Measurements from ENCODE around the gene PGLYRP3. TPM values are rescaled to one million over a fixed set of nuclear protein-coding genes. Genes with fewer than 3 reads are reported as not detected.
"Not testable (repeated sequence)": the region's sequence is repeated elsewhere in the genome, so short reads cannot be mapped to it uniquely, and the experiment has no call there.

The PGLYRP3 gene
- total RNA-seq, 1 donor from 2014 or later, result not detected

GRCh38 chr1:153348511-153349362 lies 36.0 kb upstream of the PGLYRP3 start, which contains the start of gene PGLYRP4:
TSS of gene PGLYRP4 (minus strand) at chr1:153348841. CDS start at chr1:153347932, 909 bp downstream.
- H3K27ac ChIP-seq (ENCODE audit: low read depth, low read length), result no peak within 1 kb of the TSS
- H3K4me1 ChIP-seq (ENCODE audit: control insufficient read depth in 3 of 3, insufficient read depth in 3 of 3, low read length in 3 of 3), result no peaks in the 10 kb centered on the region
- no peaks in the 10 kb centered on the region for H3K9me3 ChIP-seq (ENCODE audit: control insufficient read depth in 3 of 3, low read length in 3 of 3)
- peaks cover 37 to 51% (median 45%) of the 10 kb centered on the region in 3 donors for H3K27me3 ChIP-seq (ENCODE audit: control insufficient read depth in 3 of 3, insufficient read depth in 3 of 3, low read length in 3 of 3)
- H3K4me3 ChIP-seq (ENCODE audit: low read length in 3 of 3), result no peak within 1 kb of the TSS
- no peaks in the 10 kb centered on the region for H3K36me3 ChIP-seq (ENCODE audit: control insufficient read depth in 3 of 3, insufficient read depth in 3 of 3, low read length in 3 of 3)
- H3K9ac ChIP-seq (ENCODE audit: low read depth in 1 of 3, low read length in 3 of 3), result no peak within 1 kb of the TSS

DNA sequence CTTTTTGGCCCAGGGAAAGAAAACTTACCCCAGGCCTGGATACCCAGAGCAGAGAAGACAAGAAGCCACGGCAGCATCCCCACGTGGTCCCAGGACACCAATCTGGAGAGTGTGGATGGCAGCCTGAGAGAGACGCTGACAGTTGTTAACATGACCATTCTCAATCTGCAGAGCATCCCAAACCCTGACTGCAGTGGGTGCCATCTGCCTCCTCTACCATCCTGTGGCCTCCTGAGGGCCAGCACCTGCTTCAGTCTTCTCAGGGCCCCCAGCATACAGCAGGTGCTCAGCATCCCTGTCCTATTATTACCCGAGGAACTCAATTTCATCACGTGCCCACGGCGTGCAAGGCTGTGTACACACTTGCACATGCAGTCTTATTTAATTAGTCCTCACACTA lies 35.1 kb upstream of the PGLYRP3 start:
- Histone ChIP-seq H3K4me1 (ENCODE audit: control insufficient read depth in 3 of 3, insufficient read depth in 3 of 3, low read length in 3 of 3) (no peaks in the 10 kb centered on the region), H3K36me3 (ENCODE audit: control insufficient read depth in 3 of 3, insufficient read depth in 3 of 3, low read length in 3 of 3) (no peaks in the 10 kb centered on the region), H3K9ac (ENCODE audit: low read depth in 1 of 3, low read length in 3 of 3) (no peak overlapping the region), H3K27me3 (ENCODE audit: control insufficient read depth in 3 of 3, insufficient read depth in 3 of 3, low read length in 3 of 3) (peaks cover 37 to 54% (median 50%) of the 10 kb centered on the region in 3 donors), H3K4me3 (ENCODE audit: low read length in 3 of 3) (no peak overlapping the region), H3K27ac (ENCODE audit: low read depth, low read length) (no peak overlapping the region), H3K9me3 (ENCODE audit: control insufficient read depth in 3 of 3, low read length in 3 of 3) (no peaks in the 10 kb centered on the region)

DNA sequence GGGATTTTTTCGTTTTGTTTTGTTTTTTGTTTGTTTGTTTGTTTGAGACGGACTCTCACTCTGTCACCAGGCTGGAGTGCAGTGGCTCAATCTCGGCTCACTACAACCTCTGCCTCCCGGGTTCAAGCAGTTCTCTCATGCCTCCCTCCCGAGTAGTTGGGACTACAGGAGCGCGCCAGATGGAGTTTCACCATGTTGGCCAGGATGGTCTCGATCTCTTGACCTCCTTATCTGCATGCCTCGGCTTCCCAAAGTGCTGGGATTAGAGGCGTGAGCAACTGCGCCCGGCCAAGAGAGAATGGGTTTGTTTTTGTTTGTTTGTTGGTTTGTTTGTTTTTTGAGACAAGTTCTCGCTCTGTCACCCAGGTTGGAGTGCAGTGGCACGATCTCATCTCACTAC lies 34.3 kb upstream of the PGLYRP3 start:
- not testable (repeated sequence) for H3K36me3 ChIP-seq (ENCODE audit: control insufficient read depth in 3 of 3, insufficient read depth in 3 of 3, low read length in 3 of 3); H3K27ac ChIP-seq (ENCODE audit: low read depth, low read length); H3K9me3 ChIP-seq (ENCODE audit: control insufficient read depth in 3 of 3, low read length in 3 of 3); H3K4me1 ChIP-seq (ENCODE audit: control insufficient read depth in 3 of 3, insufficient read depth in 3 of 3, low read length in 3 of 3); H3K4me3 ChIP-seq (ENCODE audit: low read length in 3 of 3); H3K9ac ChIP-seq (ENCODE audit: low read depth in 1 of 3, low read length in 3 of 3)
- H3K27me3 ChIP-seq (ENCODE audit: control insufficient read depth in 3 of 3, insufficient read depth in 3 of 3, low read length in 3 of 3), result peaks cover 37 to 54% (median 50%) of the 10 kb centered on the region in 3 donors

DNA sequence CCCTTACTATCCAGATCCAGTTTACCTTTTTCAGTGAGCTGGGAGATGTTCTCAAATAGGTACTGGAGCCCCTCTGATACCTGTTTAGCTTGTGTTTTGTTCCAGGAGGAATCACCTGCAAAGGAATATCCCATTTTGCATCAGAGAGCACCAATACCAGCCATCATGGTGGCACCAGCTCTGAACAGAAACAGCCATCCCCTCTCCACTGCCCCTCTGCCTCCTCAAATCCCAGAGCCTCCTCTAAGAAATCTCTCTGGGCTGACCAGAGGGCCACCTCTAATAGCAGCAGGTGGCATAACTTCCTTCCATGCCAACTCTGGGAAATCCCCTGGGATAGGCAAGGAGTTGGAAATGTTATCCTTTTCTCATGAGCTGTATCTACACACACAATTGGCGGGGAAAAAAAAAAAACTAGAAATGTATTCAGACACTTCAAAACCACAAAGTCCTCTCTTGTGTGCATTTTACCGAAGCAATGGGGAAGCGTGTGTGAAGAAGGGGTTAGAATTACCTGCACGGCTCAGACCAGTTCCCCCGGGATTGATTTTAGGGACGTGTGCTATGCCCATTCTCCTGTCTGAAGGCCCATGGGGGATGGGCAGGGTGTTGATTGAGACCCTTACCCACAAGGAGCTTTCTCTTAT lies 33.4 kb upstream of the PGLYRP3 start:
- no peaks in the 10 kb centered on the region for H3K36me3 ChIP-seq (ENCODE audit: control insufficient read depth in 3 of 3, insufficient read depth in 3 of 3, low read length in 3 of 3)
- peaks cover 34 to 58% (median 50%) of the 10 kb centered on the region in 3 donors for H3K27me3 ChIP-seq (ENCODE audit: control insufficient read depth in 3 of 3, insufficient read depth in 3 of 3, low read length in 3 of 3)
- no peaks in the 10 kb centered on the region for H3K9me3 ChIP-seq (ENCODE audit: control insufficient read depth in 3 of 3, low read length in 3 of 3)
- no peaks in the 10 kb centered on the region for H3K4me1 ChIP-seq (ENCODE audit: control insufficient read depth in 3 of 3, insufficient read depth in 3 of 3, low read length in 3 of 3)
- H3K27ac ChIP-seq (ENCODE audit: low read depth, low read length), result no peak overlapping the region
- H3K9ac ChIP-seq (ENCODE audit: low read depth in 1 of 3, low read length in 3 of 3), result no peak overlapping the region
- H3K4me3 ChIP-seq (ENCODE audit: low read length in 3 of 3), result no peak overlapping the region

- Histone ChIP-seq H3K9me3 (ENCODE audit: control insufficient read depth in 3 of 3, low read length in 3 of 3) (no peaks in the 10 kb centered on the region), H3K27me3 (ENCODE audit: control insufficient read depth in 3 of 3, insufficient read depth in 3 of 3, low read length in 3 of 3) (peaks cover 31 to 52% (median 50%) of the 10 kb centered on the region in 3 donors), H3K36me3 (ENCODE audit: control insufficient read depth in 3 of 3, insufficient read depth in 3 of 3, low read length in 3 of 3) (no peaks in the 10 kb centered on the region), H3K4me3 (ENCODE audit: low read length in 3 of 3) (no peak overlapping the region), H3K9ac (ENCODE audit: low read depth in 1 of 3, low read length in 3 of 3) (no peak overlapping the region), H3K4me1 (ENCODE audit: control insufficient read depth in 3 of 3, insufficient read depth in 3 of 3, low read length in 3 of 3) (no peaks in the 10 kb centered on the region), H3K27ac (ENCODE audit: low read depth, low read length) (no peak overlapping the region)
Measured at GRCh38 chr1:153345187-153346076, 32.7 kb upstream of the PGLYRP3 start.

DNA sequence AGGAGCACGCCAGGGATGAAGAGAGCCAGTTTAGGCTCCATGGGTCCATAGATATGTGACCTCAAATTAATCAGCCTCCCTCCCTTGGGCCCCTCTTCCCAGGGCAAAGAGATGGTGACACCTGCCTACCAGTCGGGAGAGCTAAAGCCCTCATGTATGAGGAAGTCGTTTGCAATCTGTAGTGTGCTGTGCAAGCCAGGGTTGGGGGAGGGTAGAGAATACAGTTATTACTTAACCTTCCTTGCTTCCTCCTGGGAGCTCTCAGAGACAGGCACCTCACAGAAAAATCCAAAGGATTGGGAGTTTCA lies 31.9 kb upstream of the PGLYRP3 start:
- Histone ChIP-seq H3K27ac (ENCODE audit: low read depth, low read length) (no peak overlapping the region), H3K9me3 (ENCODE audit: control insufficient read depth in 3 of 3, low read length in 3 of 3) (no peaks in the 10 kb centered on the region), H3K36me3 (ENCODE audit: control insufficient read depth in 3 of 3, insufficient read depth in 3 of 3, low read length in 3 of 3) (no peaks in the 10 kb centered on the region), H3K27me3 (ENCODE audit: control insufficient read depth in 3 of 3, insufficient read depth in 3 of 3, low read length in 3 of 3) (peaks cover 29 to 55% (median 49%) of the 10 kb centered on the region in 3 donors), H3K4me1 (ENCODE audit: control insufficient read depth in 3 of 3, insufficient read depth in 3 of 3, low read length in 3 of 3) (no peaks in the 10 kb centered on the region), H3K9ac (ENCODE audit: low read depth in 1 of 3, low read length in 3 of 3) (no peak overlapping the region), H3K4me3 (ENCODE audit: low read length in 3 of 3) (no peak overlapping the region)

DNA sequence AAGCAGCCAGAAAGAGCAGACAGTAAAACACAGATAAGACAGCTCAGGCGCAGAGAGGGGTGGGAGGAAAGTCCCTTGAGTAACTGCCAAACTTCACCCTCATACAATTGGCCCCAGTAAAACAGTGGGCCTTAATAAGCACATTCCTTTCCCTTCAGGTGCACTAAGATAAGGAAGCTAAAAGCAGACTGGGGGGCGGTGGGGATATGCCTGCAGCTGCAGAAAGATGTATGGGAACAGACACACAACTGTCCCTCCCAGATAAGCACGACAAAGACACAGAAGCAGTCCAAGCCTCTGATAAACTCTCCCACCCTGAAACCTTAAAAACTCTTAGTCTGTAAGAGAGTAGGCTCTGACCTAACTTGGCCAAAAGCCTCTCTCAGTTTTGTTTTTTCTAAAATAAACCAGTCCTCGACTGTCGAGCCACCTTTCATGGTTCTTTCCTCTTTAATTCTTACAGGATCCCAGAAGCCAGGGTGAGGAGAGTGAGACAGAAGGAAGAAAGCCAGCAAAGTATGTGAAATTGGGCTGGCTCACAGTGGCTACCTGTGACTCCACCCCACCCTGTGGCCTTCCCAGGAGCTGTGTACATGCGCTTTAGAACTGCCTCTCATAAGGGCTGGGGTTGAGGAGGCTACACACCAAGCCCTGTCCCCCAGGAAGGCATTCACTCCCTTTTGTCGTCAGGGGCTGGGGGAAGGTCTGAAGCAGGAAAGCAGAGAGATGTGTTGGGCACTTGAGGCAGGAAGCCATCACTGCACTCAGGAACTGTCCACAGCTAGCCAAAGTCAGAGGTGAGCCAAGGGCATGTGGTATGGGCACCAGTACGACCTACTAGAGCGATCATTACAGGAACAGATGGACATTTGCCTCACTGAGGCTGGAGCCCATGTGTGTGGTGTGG lies 31.3 kb upstream of the PGLYRP3 start:
- Histone ChIP-seq H3K4me1 (ENCODE audit: control insufficient read depth in 3 of 3, insufficient read depth in 3 of 3, low read length in 3 of 3) (no peaks in the 10 kb centered on the region), H3K27me3 (ENCODE audit: control insufficient read depth in 3 of 3, insufficient read depth in 3 of 3, low read length in 3 of 3) (peaks cover 23 to 50% (median 42%) of the 10 kb centered on the region in 3 donors), H3K9ac (ENCODE audit: low read depth in 1 of 3, low read length in 3 of 3) (no peak overlapping the region), H3K4me3 (ENCODE audit: low read length in 3 of 3) (no peak overlapping the region), H3K9me3 (ENCODE audit: control insufficient read depth in 3 of 3, low read length in 3 of 3) (no peaks in the 10 kb centered on the region), H3K36me3 (ENCODE audit: control insufficient read depth in 3 of 3, insufficient read depth in 3 of 3, low read length in 3 of 3) (no peaks in the 10 kb centered on the region), H3K27ac (ENCODE audit: low read depth, low read length) (no peak overlapping the region)

- Histone ChIP-seq H3K4me1 (ENCODE audit: control insufficient read depth in 3 of 3, insufficient read depth in 3 of 3, low read length in 3 of 3) (no peaks in the 10 kb centered on the region), H3K9me3 (ENCODE audit: control insufficient read depth in 3 of 3, low read length in 3 of 3) (no peaks in the 10 kb centered on the region), H3K36me3 (ENCODE audit: control insufficient read depth in 3 of 3, insufficient read depth in 3 of 3, low read length in 3 of 3) (no peaks in the 10 kb centered on the region), H3K9ac (ENCODE audit: low read depth in 1 of 3, low read length in 3 of 3) (no peak overlapping the region), H3K27ac (ENCODE audit: low read depth, low read length) (no peak overlapping the region), H3K4me3 (ENCODE audit: low read length in 3 of 3) (no peak overlapping the region), H3K27me3 (ENCODE audit: control insufficient read depth in 3 of 3, insufficient read depth in 3 of 3, low read length in 3 of 3) (peaks cover 20 to 41% (median 37%) of the 10 kb centered on the region in 3 donors)
Measured at GRCh38 chr1:153343040-153343681, 30.4 kb upstream of the PGLYRP3 start.

DNA sequence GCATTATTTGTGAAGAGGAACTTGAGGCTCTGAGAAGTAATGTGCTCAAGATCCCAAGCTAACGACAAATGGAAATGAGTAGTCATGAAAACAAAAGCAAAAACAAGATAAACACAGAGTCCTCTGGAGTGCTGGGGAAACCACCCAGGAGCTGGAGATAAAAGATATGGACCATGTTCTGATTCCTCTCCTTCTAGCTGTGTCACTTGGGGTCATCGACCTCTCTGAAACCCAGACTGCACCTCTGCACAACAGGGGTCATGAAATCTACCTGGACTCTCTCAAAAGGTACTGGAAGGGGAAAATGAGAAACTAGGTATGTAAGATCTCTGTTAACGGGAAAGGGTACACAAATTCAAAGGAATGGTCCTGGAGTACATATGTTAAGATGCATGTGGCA lies 29.4 kb upstream of the PGLYRP3 start:
- no peaks in the 10 kb centered on the region for H3K9me3 ChIP-seq (ENCODE audit: control insufficient read depth in 3 of 3, low read length in 3 of 3)
- no peak overlapping the region for H3K27ac ChIP-seq (ENCODE audit: low read depth, low read length)
- H3K4me1 ChIP-seq (ENCODE audit: control insufficient read depth in 3 of 3, insufficient read depth in 3 of 3, low read length in 3 of 3), result no peaks in the 10 kb centered on the region
- H3K27me3 ChIP-seq (ENCODE audit: control insufficient read depth in 3 of 3, insufficient read depth in 3 of 3, low read length in 3 of 3), result peaks cover 20 to 39% (median 32%) of the 10 kb centered on the region in 3 donors
- H3K4me3 ChIP-seq (ENCODE audit: low read length in 3 of 3), result no peak overlapping the region
- no peaks in the 10 kb centered on the region for H3K36me3 ChIP-seq (ENCODE audit: control insufficient read depth in 3 of 3, insufficient read depth in 3 of 3, low read length in 3 of 3)
- H3K9ac ChIP-seq (ENCODE audit: low read depth in 1 of 3, low read length in 3 of 3), result no peak overlapping the region

All from skeletal muscle tissue (tissue), 4 donors.